Prostate gland (tissue), 2 donors: ENCODE data around the gene BTBD7. TPM values are rescaled to one million over a fixed set of nuclear protein-coding genes. Genes with fewer than 3 reads are reported as not detected.

Experiments used
- DNase-seq: peaks from one replicate; pipeline ENCODE4 v3.0.0-alpha.2; 2019; ENCODE audit warnings: low spot score
- H3K27ac ChIP-seq, 2 donors: fragments of 200-600 bp; sonication (generic); 2 replicates each; pipeline ENCODE4 v1.5.1; 2017 to 2019
- H3K27me3 ChIP-seq: fragments of 200-600 bp; sonication (generic); replicated peaks from 2 replicates; pipeline ENCODE4 v1.5.1; 2019; ENCODE audit not compliant: insufficient read depth
- H3K36me3 ChIP-seq, 2 donors: fragments of 200-600 bp; sonication (generic); 1 replicate in 1 of 2; 2 replicates in 1 of 2; pipeline versions ENCODE4 v1.5.1 to v1.8.1; 2017 to 2019
- H3K4me1 ChIP-seq: fragments of 200-600 bp; sonication (generic); replicated peaks from 2 replicates; pipeline ENCODE4 v1.5.1; 2019
- H3K4me3 ChIP-seq, 2 donors: fragments of 200-600 bp; sonication (generic); 2 replicates each; pipeline ENCODE4 v1.5.1; 2017 to 2019
- H3K9me3 ChIP-seq: fragments of 200-600 bp; sonication (generic); 2 replicates; pipeline ENCODE4 v1.5.1; 2017
- CTCF ChIP-seq, 4 experiments: fragments of 200-600 bp in 2 of 4; fragments of 450-650 bp in 2 of 4; sonication (generic) in 2 of 4; IDR thresholded peaks; 1 replicate in 3 of 4; 2 replicates in 1 of 4; pipeline ENCODE4 v1.5.1; 2016 to 2019; ENCODE audit warnings: antibody characterized with exemption in 4 of 4, mild to moderate bottlenecking in 2 of 4, moderate library complexity in 2 of 4
- POLR2A ChIP-seq: fragments of 450-650 bp; IDR thresholded peaks from one replicate; pipeline ENCODE4 v1.6.1; 2016; ENCODE audit warnings: antibody characterized with exemption, mild to moderate bottlenecking
- POLR2AphosphoS5 ChIP-seq: sonication (generic); formaldehyde crosslinking; IDR thresholded peaks from one replicate; pipeline ENCODE4 v1.6.1; 2017; ENCODE audit warnings: antibody characterized with exemption
- WGBS: methylation state at CpG from one replicate; pipeline ENCODE4 v1.1.5; 2018; 5-methylcytosine and 5-hydroxymethylcytosine counted together
- intact Hi-C: fragments of 100-400 bp; cut with DNase I; formaldehyde crosslinking; loops from one replicate; pipeline ENCODE4 v1.14.2; 2022
- total RNA-seq, 2 donors: library from RNA; depleted of rRNA; stranded (reverse); fragments of >200 nt; gene quantifications; one replicate each; pipeline ENCODE4 v1.1.0, GENCODE V29; 2016

BTBD7 gene
- total RNA-seq, 2 donors from 2014 or later = 23.8 to 25.8 TPM

- H3K9me3 ChIP-seq = no peaks in the 10 kb centered on the region
- no peaks in the 10 kb centered on the region for H3K36me3 ChIP-seq
- H3K4me1 ChIP-seq = no peaks in the 10 kb centered on the region
- TF ChIP-seq POLR2A (no peak), POLR2AphosphoS5 (no peak), CTCF (IDR thresholded peaks at IDR 0.05) (no peak)
- no peak overlapping the region for H3K4me3 ChIP-seq
- DNase-seq = no peak
- intact Hi-C loops = no loop called here
- no peaks in the 10 kb centered on the region for H3K27me3 ChIP-seq
- WGBS = 79% methylated on average over 3 of the region's 3 CpGs
- H3K27ac ChIP-seq = no peak overlapping the region
Observed at GRCh38 chr14:93276031-93276716, 56.7 kb downstream of the BTBD7 start.

- Histone ChIP-seq H3K4me1 (no peaks in the 10 kb centered on the region), H3K9me3 (no peaks in the 10 kb centered on the region), H3K27ac (no peak overlapping the region), H3K27me3 (no peaks in the 10 kb centered on the region), H3K4me3 (no peak overlapping the region), H3K36me3 (no peaks in the 10 kb centered on the region)
- TF ChIP-seq POLR2A (no peak), CTCF (IDR thresholded peaks at IDR 0.05) (no peak), POLR2AphosphoS5 (no peak)
- WGBS = 95% methylated on average over 3 of the region's 3 CpGs
- DNase-seq = no peak
- intact Hi-C loops = no loop called here
Observed at GRCh38 chr14:93274055-93274806, 58.6 kb downstream of the BTBD7 start.

- TF ChIP-seq POLR2A = no peak
- no peak for TF ChIP-seq POLR2AphosphoS5
- no peak for TF ChIP-seq CTCF (IDR thresholded peaks at IDR 0.05)
- Histone ChIP-seq H3K4me3 (no peak overlapping the region), H3K27ac (no peak overlapping the region), H3K36me3 (no peaks in the 10 kb centered on the region), H3K4me1 (peaks cover 2% of the 10 kb centered on the region), H3K9me3 (no peaks in the 10 kb centered on the region), H3K27me3 (no peaks in the 10 kb centered on the region)
- intact Hi-C loops = no loop called here
- WGBS = 64% methylated on average over 6 of the region's 6 CpGs
- DNase-seq = no peak
Observed at GRCh38 chr14:93271111-93271510, 61.7 kb downstream of the BTBD7 start.

GRCh38 chr14:93269341-93270068 is 63.3 kb downstream of the BTBD7 start:
- no peaks in the 10 kb centered on the region for H3K36me3 ChIP-seq
- intact Hi-C loops = no loop called here
- TF ChIP-seq CTCF (IDR thresholded peaks at IDR 0.05) = no peak
- TF ChIP-seq POLR2AphosphoS5 = no peak
- TF ChIP-seq POLR2A = no peak
- no peak overlapping the region for H3K27ac ChIP-seq
- peaks cover 2% of the 10 kb centered on the region for H3K4me1 ChIP-seq
- no peak for DNase-seq
- H3K4me3 ChIP-seq = no peak overlapping the region
- H3K27me3 ChIP-seq = no peaks in the 10 kb centered on the region
- no peaks in the 10 kb centered on the region for H3K9me3 ChIP-seq
- 83% methylated on average over 10 of the region's 10 CpGs for WGBS
